IPS-20b (cell line): ENCODE measurements around the gene KLHL12.

Experiments used
- H3K27ac ChIP-seq: one replicate; pipeline ENCODE4 v1.5.1; 2013; ENCODE audit warnings: low read length
- H3K27me3 ChIP-seq: 2 replicates; pipeline ENCODE4 v1.6.1; 2013; ENCODE audit warnings: mild to moderate bottlenecking, low read length, inconsistent platforms; ENCODE audit not compliant: insufficient read depth
- H3K36me3 ChIP-seq: 2 replicates; pipeline ENCODE4 v1.6.1; 2013; ENCODE audit warnings: low read depth, mild to moderate bottlenecking, inconsistent platforms, low read length, moderate library complexity; ENCODE audit not compliant: insufficient read depth
- H3K4me1 ChIP-seq: 2 replicates; pipeline ENCODE4 v1.6.1; 2013; ENCODE audit warnings: mild to moderate bottlenecking, control low read depth, inconsistent platforms, low read length, moderate library complexity; ENCODE audit not compliant: insufficient read depth
- H3K4me3 ChIP-seq: 2 replicates; pipeline ENCODE4 v1.5.1; 2013; ENCODE audit warnings: mild to moderate bottlenecking, low read length, inconsistent platforms
- H3K9ac ChIP-seq: 2 replicates; pipeline ENCODE4 v1.6.1; 2013; ENCODE audit warnings: low read depth, mild to moderate bottlenecking, inconsistent platforms, low read length, moderate library complexity
- H3K9me3 ChIP-seq: 2 replicates; pipeline ENCODE4 v1.6.1; 2013; ENCODE audit warnings: mild to moderate bottlenecking, low read depth, low read length, inconsistent platforms; ENCODE audit not compliant: insufficient read depth

Gene KLHL12

GRCh38 chr1:202852163-202852904 is 74.7 kb downstream of the KLHL12 start:
- Histone ChIP-seq H3K4me1 (no peaks in the 10 kb centered on the region), H3K9me3 (no peaks in the 10 kb centered on the region), H3K36me3 (peaks cover 63% of the 10 kb centered on the region), H3K9ac (no peak overlapping the region), H3K4me3 (no peak overlapping the region), H3K27me3 (no peaks in the 10 kb centered on the region), H3K27ac (no peak overlapping the region)

- Histone ChIP-seq H3K27ac (no peak overlapping the region), H3K4me1 (no peaks in the 10 kb centered on the region), H3K36me3 (peaks cover 47% of the 10 kb centered on the region), H3K9ac (no peak overlapping the region), H3K4me3 (no peak overlapping the region), H3K27me3 (no peaks in the 10 kb centered on the region), H3K9me3 (no peaks in the 10 kb centered on the region)
Measured at GRCh38 chr1:202850593-202851362, 76.3 kb downstream of the KLHL12 start.

GRCh38 chr1:202848191-202848542 is 78.9 kb downstream of the KLHL12 start:
- Histone ChIP-seq H3K4me3 (no peak overlapping the region), H3K27me3 (no peaks in the 10 kb centered on the region), H3K36me3 (peaks cover 34% of the 10 kb centered on the region), H3K9ac (no peak overlapping the region), H3K9me3 (no peaks in the 10 kb centered on the region), H3K4me1 (no peaks in the 10 kb centered on the region), H3K27ac (no peak overlapping the region)

- H3K4me1 ChIP-seq, result no peaks in the 10 kb centered on the region
- no peaks in the 10 kb centered on the region for H3K27me3 ChIP-seq
- no peak overlapping the region for H3K4me3 ChIP-seq
- H3K36me3 ChIP-seq, result peaks cover 8% of the 10 kb centered on the region; the same call in 1 of the 2 replicates
- no peak overlapping the region for H3K9ac ChIP-seq
- H3K27ac ChIP-seq, result no peak overlapping the region
- no peaks in the 10 kb centered on the region for H3K9me3 ChIP-seq
Measured at GRCh38 chr1:202844935-202845334, 82.1 kb downstream of the KLHL12 start.

GRCh38 chr1:202844259-202844658 is 82.8 kb downstream of the KLHL12 start:
- Histone ChIP-seq H3K27me3 (no peaks in the 10 kb centered on the region), H3K36me3 (peaks cover 2% of the 10 kb centered on the region; the same call in 1 of the 2 replicates), H3K9ac (no peak overlapping the region), H3K9me3 (no peaks in the 10 kb centered on the region), H3K4me1 (no peaks in the 10 kb centered on the region), H3K27ac (no peak overlapping the region), H3K4me3 (no peak overlapping the region)

- no peak overlapping the region for H3K27ac ChIP-seq
- H3K4me3 ChIP-seq, result no peak overlapping the region
- H3K4me1 ChIP-seq, result no peaks in the 10 kb centered on the region
- H3K9ac ChIP-seq, result no peak overlapping the region
- no peaks in the 10 kb centered on the region for H3K36me3 ChIP-seq
- H3K9me3 ChIP-seq, result no peaks in the 10 kb centered on the region
- H3K27me3 ChIP-seq, result no peaks in the 10 kb centered on the region
Measured at GRCh38 chr1:202843081-202843480, 84.0 kb downstream of the KLHL12 start.
